GM04503 (cell line): Measurements from ENCODE around the gene KRT39.
"Not testable (repeated sequence)": the region's sequence is repeated elsewhere in the genome, so short reads cannot be mapped to it uniquely, and the experiment has no call there.

Experiments used
- DNase-seq: peaks from one replicate; pipeline ENCODE4 v3.0.0-alpha.2; 2012; ENCODE audit warnings: low read depth

The KRT39 gene

DNA sequence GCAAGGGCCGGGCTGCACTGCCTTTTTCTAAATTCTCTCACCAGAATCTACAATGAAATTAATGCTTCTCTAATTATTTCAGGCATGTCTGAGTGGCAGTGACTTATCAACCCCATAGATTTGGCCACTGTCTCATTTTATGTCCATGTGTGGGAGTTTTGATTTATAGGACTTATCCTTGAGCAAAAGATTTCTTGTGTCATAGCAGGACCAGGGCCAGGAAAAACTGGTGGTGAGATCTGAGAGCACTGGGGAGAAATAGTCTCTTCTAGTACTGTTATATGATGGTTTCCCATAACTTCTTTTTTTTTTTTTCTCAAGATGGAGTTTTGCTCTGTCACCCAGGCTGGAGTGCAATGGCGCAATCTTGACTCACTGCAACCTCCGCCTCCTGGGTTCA, 27.8 kb downstream of the KRT39 start:
- DNase-seq, result peak; percentile 49

GRCh38 chr17:40937384-40937819, 29.3 kb downstream of the KRT39 start, which contains the start of gene KRT23:
Gene KRT23, minus strand, starts transcription at chr17:40937646. Its CDS starts 1,043 bp downstream, at chr17:40936603.
- DNase-seq, result no peak

- DNase-seq, result no peak
Measured at GRCh38 chr17:40936976-40937375, 29.8 kb downstream of the KRT39 start.

DNA sequence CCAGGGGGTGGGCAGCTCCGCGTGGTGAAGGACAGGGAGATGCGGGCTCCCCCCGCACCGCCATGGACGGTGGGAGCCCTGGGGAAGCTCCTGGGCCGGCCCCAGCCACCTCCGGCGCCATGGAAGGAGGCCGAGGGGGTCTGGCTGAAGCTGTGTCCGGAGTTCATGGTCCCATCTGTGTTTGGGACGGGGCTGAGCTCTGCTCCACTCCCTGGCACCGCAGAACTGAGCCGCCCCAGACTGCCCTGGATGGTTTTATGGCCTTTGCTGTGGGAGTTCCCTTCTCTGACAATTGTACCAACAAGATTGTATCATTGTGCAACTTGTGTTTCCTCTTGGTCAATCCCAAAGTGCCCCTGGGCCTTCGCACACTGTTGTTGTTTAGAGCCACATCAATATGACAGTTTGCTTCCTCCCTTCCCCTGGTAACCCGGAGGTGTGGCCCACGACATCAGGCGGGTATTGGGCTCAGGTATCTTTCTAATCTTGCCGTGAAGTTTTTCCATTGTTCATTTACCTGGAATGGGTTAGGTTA, 30.2 kb downstream of the KRT39 start:
- no peak for DNase-seq

- DNase-seq, result no peak
Measured at GRCh38 chr17:40935624-40936023, 31.1 kb downstream of the KRT39 start.

DNA sequence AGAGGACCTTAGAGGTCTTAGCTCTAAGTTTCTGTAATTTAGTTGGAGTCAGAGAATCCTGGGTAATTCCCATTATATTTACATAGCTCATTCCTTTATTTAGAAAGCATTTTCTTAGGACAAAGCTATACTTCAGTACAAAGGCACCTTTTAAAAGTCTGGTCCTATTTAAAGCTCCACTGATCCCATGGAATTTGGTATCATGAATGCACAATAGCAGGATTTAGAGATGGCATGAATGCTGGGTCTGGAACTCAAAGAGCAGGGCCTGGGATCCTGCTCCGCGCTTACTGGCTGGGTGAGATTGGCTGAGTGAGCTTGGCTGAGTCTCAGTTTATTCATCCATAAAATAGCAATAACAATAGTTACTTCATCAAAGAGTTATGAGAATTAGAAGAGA, 34.1 kb downstream of the KRT39 start:
- DNase-seq, result no peak

DNA sequence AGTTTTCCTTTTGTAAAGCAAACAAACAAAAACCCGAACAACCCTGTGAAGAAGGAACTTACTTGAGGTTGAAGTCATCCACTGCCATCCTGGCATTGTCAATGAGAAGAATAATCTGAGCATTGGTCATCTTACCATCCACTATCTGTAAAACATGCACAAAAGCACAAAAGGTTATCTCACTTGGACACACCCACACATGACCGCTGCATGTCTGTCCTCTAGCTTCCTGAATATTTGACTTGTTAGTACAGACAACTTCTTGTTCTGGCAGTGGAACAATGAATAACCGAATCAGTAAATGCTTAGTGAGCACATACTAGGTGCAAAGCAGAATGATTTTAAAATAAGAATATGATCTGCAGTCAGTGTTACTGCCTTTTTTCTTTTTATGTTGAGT, 35.4 kb downstream of the KRT39 start:
- DNase-seq, result no peak

- DNase-seq, result no peak
Measured at GRCh38 chr17:40926341-40926740, 40.4 kb downstream of the KRT39 start.

- DNase-seq, result peak; percentile 78
Measured at GRCh38 chr17:40922239-40922638, 44.5 kb downstream of the KRT39 start.

DNA sequence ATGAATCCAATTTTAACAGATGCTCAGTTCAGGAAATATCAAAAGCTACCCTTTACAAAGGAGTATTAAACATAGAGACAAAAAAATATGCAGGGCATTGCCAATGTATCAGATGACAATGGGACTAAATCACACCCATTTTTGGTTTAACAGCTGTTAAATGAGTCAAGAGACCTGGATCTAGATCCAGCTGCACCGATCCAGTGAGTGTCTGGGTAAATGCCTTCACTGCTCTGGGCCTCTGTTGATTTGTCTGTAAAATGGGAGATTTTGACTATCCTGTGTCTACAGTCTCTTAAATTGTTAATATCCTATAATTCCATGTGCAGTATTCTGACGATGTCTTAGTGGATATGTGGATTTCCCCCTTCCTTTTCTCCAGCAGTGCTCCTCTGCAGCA, 45.7 kb downstream of the KRT39 start:
- DNase-seq, result no peak

DNA sequence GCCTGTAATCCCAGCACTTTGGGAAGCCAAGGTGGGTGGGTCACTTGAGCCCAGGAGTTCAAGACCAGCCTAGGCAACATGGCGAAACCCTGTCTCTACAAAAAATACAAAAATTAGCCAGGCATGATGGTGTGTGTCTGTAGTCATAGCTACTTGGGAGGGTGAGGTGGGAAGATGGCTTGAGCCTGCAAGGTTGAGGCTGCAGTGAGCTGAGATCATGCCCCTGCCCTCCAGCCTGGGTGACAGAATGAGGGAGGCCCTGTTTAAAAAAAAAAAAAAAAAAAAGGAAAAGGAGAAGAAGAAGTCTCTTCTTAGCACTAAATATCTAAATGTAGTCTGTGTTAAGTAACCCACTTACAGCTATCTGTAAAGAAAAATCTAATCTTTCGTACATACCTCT, 49.6 kb downstream of the KRT39 start:
- not testable (repeated sequence) for DNase-seq

DNA sequence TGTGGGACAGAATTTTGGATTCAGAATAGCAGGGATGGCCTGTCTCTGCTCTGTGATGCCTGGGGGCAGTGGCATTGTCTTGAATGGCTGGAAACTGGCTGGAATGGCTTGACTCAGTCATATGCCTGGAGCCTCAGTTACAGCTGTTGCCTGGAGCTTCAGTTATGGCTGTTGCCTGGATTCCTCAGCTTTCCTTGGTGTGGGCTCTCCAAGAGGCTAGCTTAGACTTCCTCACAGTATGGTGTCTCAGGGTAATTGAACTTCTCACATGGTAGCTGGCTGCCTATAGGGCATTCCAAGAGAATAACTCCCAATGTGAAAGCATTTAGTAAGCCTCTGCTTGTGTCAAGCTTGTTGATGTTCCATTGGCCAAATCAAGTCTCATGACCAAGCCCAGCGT, 50.4 kb downstream of the KRT39 start:
- DNase-seq, result no peak

GRCh38 chr17:40915721-40916256, 51.0 kb downstream of the KRT39 start:
- peak; percentile 67 for DNase-seq

DNA sequence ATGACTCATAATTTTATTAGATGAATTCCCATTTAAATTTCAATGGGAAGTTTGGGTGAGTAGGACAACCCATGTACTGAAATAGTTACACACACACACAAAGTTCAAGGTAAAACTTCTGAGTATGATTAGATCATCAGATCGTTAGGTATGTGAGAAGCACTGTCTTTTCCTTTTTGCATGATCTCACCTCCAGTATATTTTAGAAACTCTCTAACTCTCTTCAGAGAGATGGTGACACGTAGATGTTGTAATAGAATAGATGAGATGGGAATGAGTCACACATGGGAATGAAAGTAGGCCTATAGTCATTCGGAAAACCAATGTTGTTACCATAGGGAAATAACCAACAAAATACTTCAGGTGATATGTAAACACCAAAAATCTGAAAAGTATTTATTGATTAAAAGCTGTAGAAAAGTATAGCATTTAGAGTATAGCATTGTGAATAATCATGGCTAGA, 51.5 kb downstream of the KRT39 start:
- DNase-seq, result peak; percentile 97

DNA sequence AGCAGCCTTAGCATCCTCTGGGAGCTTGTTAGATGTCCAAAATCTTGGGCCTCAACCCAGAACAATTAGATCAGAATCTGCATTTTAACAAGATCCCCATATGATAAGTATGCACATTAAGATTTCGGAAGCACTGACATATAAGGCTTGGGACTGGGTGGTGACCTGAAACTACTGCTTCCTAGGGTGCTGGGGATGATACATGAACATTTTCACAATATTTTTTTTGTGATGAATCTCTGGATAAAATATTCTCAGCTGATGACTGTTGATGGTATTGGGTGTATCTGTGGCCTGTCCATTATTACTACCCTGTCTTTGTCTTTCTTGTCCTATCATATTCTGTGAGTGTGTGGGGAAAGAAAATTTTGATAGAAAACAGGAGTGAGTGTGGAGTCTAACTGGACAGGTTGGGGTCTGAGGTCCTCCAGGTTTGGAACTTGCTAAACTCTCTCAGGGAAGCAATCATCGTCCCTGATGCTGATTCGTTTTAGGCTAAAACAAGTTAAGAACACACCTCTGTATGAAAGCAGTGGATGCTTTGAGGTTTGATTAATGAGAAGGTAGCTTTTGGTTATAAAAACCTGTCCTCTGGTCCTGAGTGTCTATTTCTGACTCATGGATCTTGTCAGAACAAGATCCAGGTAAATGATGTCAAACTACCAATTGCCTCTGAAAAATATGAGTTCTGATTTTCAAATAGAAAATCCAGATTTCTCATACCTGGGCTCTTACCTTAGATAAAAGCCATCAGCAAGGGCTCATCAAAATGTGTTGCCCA, 52.5 kb downstream of the KRT39 start:
- DNase-seq, result no peak

- no peak for DNase-seq
Measured at GRCh38 chr17:40912486-40913210, 54.1 kb downstream of the KRT39 start.

- DNase-seq, result peak; percentile 95
Measured at GRCh38 chr17:40910441-40910841, 56.3 kb downstream of the KRT39 start.

- peak; percentile 71 for DNase-seq
Measured at GRCh38 chr17:40909755-40910154, 57.0 kb downstream of the KRT39 start.

GRCh38 chr17:40909351-40909750, 57.4 kb downstream of the KRT39 start:
- peak; percentile 89 for DNase-seq
